Ovary (tissue), 9 donors: ENCODE results near the gene GPR63. TPM values are rescaled to one million over a fixed set of nuclear protein-coding genes. Genes with fewer than 3 reads are reported as not detected.

ENCODE experiments used
- DNase-seq, 5 donors: peaks; one replicate each; pipeline ENCODE4 v3.0.0-alpha.2; 2019 to 2020
- H3K27ac ChIP-seq, 2 donors: fragments of 200-600 bp; one replicate each; pipeline versions ENCODE4 v1.5.1 to v1.8.0; 2019 to 2022
- H3K27me3 ChIP-seq: fragments of 200-600 bp; one replicate; pipeline ENCODE4 v1.8.0; 2022
- H3K36me3 ChIP-seq: fragments of 200-600 bp; sonication (generic); one replicate; pipeline ENCODE4 v1.5.1; 2019
- H3K4me1 ChIP-seq: one replicate; pipeline ENCODE4 v1.8.1; 2013; ENCODE audit warnings: mild to moderate bottlenecking, moderate library complexity; ENCODE audit not compliant: insufficient read depth
- H3K4me3 ChIP-seq: fragments of 200-600 bp; sonication (generic); one replicate; pipeline ENCODE4 v1.5.1; 2017
- H3K9me3 ChIP-seq, 2 donors: fragments of 200-600 bp in 1 of 2; sonication (generic) in 1 of 2; one replicate each; pipeline versions ENCODE4 v1.5.1 to v1.8.1; 2013 to 2019; ENCODE audit warnings: mild to moderate bottlenecking in 1 of 2, moderate library complexity in 1 of 2
- EP300 ChIP-seq: sonication (generic); formaldehyde crosslinking; IDR thresholded peaks from one replicate; pipeline ENCODE4 v1.6.1; 2017; ENCODE audit warnings: antibody characterized with exemption
- POLR2A ChIP-seq: fragments of 450-650 bp; IDR thresholded peaks from one replicate; pipeline ENCODE4 v1.6.1; 2017; ENCODE audit warnings: antibody characterized with exemption, mild to moderate bottlenecking, moderate library complexity
- WGBS, 3 donors: extraction: QIAGEN DNeasy Blood & Tissue Kit in 1 of 3; methylation state at CpG; one replicate each; pipeline versions ENCODE4 v1.1.5 to v1.1.7; 2013 to 2017; 5-methylcytosine and 5-hydroxymethylcytosine counted together
- intact Hi-C, 4 donors: fragments of 100-400 bp; cut with DNase I; formaldehyde crosslinking; loops; one replicate each; pipeline versions ENCODE4 v1.11.0 to v1.15.1; 2022 to 2023
- polyA plus RNA-seq, 2 donors: library from polyadenylated mRNA; stranded (reverse); fragments of 200-250 nt in 1 of 2; fragments of 350-450 nt in 1 of 2; fragmentation: Illumina TruSeq in 1 of 2; extraction: RNeasy Lipid Tissue Mini Kit (QIAGEN cat#74804) in 1 of 2; gene quantifications; one replicate each; pipeline ENCODE4 v1.2.3, GENCODE V29; 2013 to 2014
- total RNA-seq, 7 donors: library from RNA; depleted of rRNA in 2 of 7; stranded (reverse); fragments of >200 nt in 2 of 7; fragmentation: NEBNext Ultra II Directional in 3 of 7; extraction: Animal tissue kit (Norgen Biotek cat#: 25700) in 3 of 7; gene quantifications; one replicate each; pipeline versions ENCODE4 v1.1.0 to v1.2.4, GENCODE V29; 2016 to 2023
- TF ChIP-seq, protein P1 (sequence below), 3 donors: fragments of 450-650 bp in 2 of 3; fragments of 200-600 bp in 1 of 3; IDR thresholded peaks; one replicate each; pipeline versions ENCODE4 v1.5.1 to v1.8.0; 2016 to 2022; ENCODE audit warnings: antibody characterized with exemption in 3 of 3, mild to moderate bottlenecking in 1 of 3
- donor health status: DM: no; HTN: no; CAD: no; lungs with moderate emphysema.
- donor health status: DM: no; HTN: no; CAD: no.
- donor health status: Bipolar disorder and iron deficiency.
- donor health status: DM: yes; HTN: yes; CAD: no.
- donor health status: DM: no; HTN: no; CAD: no.
- donor health status: DM: yes; HTN: yes; CAD: no.

GPR63 gene
- total and polyA plus RNA-seq, 9 donors: 1.3 to 2.5 (median 1.7) TPM

DNA sequence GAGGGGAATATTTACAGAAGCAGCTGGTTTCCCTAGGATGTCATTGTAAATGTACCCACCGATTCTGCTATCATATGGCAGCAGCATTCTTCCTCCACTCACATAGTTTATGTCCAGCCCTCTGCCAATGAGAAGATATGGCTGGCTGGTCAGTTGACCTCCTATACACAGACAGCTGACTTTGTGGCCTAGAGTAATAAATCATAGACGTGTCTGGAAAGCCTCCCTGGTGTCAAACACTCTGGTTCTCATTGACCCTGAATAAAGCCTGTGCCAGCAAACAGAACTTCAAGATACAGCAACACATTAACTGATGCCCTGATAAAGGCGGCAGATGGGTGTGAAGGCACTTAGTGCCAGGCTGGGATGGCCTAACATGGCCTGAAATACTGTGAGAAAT lies 52.6 kb downstream of the GPR63 start:
- Histone ChIP-seq H3K9me3 (no peaks in the 10 kb centered on the region), H3K4me3 (no peak overlapping the region), H3K27me3 (no peaks in the 10 kb centered on the region), H3K4me1 (no peaks in the 10 kb centered on the region), H3K36me3 (no peaks in the 10 kb centered on the region), H3K27ac (no peak overlapping the region)
- intact Hi-C loops: no loop called here
- no peak for DNase-seq
- WGBS, 3 donors: 25 to 42% (median 40%) methylated on average over 3 of the region's 3 CpGs
- TF ChIP-seq EP300: no peak
- TF ChIP-seq, protein P1, sequence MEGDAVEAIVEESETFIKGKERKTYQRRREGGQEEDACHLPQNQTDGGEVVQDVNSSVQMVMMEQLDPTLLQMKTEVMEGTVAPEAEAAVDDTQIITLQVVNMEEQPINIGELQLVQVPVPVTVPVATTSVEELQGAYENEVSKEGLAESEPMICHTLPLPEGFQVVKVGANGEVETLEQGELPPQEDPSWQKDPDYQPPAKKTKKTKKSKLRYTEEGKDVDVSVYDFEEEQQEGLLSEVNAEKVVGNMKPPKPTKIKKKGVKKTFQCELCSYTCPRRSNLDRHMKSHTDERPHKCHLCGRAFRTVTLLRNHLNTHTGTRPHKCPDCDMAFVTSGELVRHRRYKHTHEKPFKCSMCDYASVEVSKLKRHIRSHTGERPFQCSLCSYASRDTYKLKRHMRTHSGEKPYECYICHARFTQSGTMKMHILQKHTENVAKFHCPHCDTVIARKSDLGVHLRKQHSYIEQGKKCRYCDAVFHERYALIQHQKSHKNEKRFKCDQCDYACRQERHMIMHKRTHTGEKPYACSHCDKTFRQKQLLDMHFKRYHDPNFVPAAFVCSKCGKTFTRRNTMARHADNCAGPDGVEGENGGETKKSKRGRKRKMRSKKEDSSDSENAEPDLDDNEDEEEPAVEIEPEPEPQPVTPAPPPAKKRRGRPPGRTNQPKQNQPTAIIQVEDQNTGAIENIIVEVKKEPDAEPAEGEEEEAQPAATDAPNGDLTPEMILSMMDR (IDR thresholded peaks at IDR 0.05): no peak
- no peak for TF ChIP-seq POLR2A

DNA sequence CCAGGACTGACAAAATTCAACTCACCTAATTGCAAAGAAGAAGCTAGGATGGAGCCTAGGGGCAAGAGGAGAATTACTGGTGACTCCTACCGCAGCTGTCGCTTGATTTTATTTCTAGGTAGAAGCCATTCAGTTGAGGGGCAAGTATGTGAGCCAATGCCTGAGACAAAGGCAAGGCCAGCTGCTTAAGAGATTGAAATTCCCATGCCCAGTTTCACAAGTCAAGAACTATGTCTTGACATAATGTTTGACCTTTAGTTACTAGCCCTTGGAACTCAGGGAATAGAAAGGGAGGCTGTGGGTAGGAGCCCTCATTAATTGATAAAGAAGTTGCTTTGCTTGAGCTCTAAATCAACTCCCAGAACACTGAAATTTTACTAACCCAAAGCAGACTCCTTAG lies 54.0 kb downstream of the GPR63 start:
- Histone ChIP-seq H3K27ac (no peak overlapping the region), H3K36me3 (no peaks in the 10 kb centered on the region), H3K4me3 (no peak overlapping the region), H3K9me3 (no peaks in the 10 kb centered on the region), H3K27me3 (no peaks in the 10 kb centered on the region), H3K4me1 (no peaks in the 10 kb centered on the region)
- intact Hi-C loops: no loop called here
- WGBS, 3 donors: 94 to 98% (median 94%) methylated on average over 2 of the region's 2 CpGs
- DNase-seq: no peak
- TF ChIP-seq EP300 (no peak), POLR2A (no peak)
- TF ChIP-seq, protein P1 (IDR thresholded peaks at IDR 0.05): no peak

DNA sequence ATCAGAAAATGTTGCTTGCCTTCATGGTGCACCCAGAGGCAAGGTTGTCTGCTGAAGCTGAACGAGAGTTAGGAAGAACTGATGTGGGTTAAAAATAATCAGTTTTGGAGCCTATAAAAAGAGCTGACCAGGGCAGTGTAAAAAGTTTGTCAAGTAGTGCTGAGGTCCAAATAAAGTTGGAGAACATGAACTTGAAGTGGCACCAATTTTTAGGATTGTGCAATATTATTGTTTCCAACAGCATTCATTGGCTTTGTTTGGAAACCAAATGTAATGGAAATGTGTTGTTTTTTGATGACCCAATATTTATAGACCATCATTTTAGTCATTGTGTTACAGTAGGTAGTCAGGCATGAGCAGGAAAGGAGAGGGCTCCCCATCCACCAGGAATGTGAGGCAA lies 55.7 kb downstream of the GPR63 start:
- 50 to 78% (median 67%) methylated on average over 1 of the region's 1 CpG for whole genome bisulfite sequencing, 3 donors
- intact Hi-C loops: no loop called here
- no peaks in the 10 kb centered on the region for H3K27me3 ChIP-seq
- no peaks in the 10 kb centered on the region for H3K4me1 ChIP-seq
- TF ChIP-seq POLR2A (no peak), EP300 (no peak)
- TF ChIP-seq, protein P1 (IDR thresholded peaks at IDR 0.05): no peak
- H3K27ac ChIP-seq: no peak overlapping the region
- H3K36me3 ChIP-seq: no peaks in the 10 kb centered on the region
- no peaks in the 10 kb centered on the region for H3K9me3 ChIP-seq
- DNase-seq: no peak
- H3K4me3 ChIP-seq: no peak overlapping the region

DNA sequence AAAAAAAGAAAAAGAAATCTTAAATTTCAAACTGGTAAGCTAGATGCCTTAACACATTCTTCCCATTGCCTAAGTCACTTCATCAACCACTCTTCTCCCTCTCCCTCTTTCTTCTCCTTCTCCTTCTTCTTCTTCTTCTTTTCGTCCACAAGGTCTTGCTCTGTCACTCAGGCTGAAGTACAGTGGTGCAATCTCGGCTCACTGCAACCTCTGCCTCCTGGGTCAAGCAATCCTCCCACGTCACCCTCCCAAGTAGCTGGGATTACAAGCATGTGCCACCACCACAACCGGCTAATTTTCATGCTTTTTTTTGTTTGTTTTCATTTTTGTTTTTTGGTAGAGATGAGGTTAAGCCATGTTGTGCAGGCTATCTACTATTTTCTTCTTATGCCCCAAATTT lies 60.2 kb downstream of the GPR63 start:
- DNase-seq: no peak
- H3K27ac ChIP-seq: no peak overlapping the region
- H3K27me3 ChIP-seq: no peaks in the 10 kb centered on the region
- intact Hi-C loops: no loop called here
- H3K4me3 ChIP-seq: no peak overlapping the region
- no peak for TF ChIP-seq POLR2A
- TF ChIP-seq, protein P1 (IDR thresholded peaks at IDR 0.05): no peak
- no peak for TF ChIP-seq EP300
- no peaks in the 10 kb centered on the region for H3K4me1 ChIP-seq
- no peaks in the 10 kb centered on the region for H3K36me3 ChIP-seq
- WGBS, 3 donors: 71 to 79% (median 74%) methylated on average over 4 of the region's 4 CpGs
- H3K9me3 ChIP-seq: no peaks in the 10 kb centered on the region
